ENCODE measurements around the gene RELB.

The RELB gene

GRCh38 chr19:45079911-45080370, 78.7 kb downstream of the RELB start:
- no peak for DNase-seq (ENCODE audit: low spot score)

- no peak for DNase-seq (ENCODE audit: low spot score)
Observed at GRCh38 chr19:45082170-45082569, 80.9 kb downstream of the RELB start.

- no peak for DNase-seq (ENCODE audit: low spot score)
Observed at GRCh38 chr19:45086480-45086879, 85.2 kb downstream of the RELB start.

GRCh38 chr19:45087531-45087930, 86.3 kb downstream of the RELB start:
- no peak for DNase-seq (ENCODE audit: low spot score)

All from AG08395 (cell line).